C4-2B (cell line): ENCODE measurements around the gene FKBP5.

Source experiments
- CTCF ChIP-seq: fragments of 450-650 bp; conservative IDR thresholded peaks from 2 replicates; pipeline ENCODE4 v1.5.1; 2017; ENCODE audit warnings: mild to moderate bottlenecking
- ZFX ChIP-seq: fragments of 450-650 bp; IDR thresholded peaks from 2 replicates; pipeline ENCODE4 v1.6.1; 2017

GRCh38 chr6:35707714-35708407 is 19.1 kb upstream of the FKBP5 start:
- TF ChIP-seq CTCF: no peak
- TF ChIP-seq ZFX: no peak
